A549 (cell line): ENCODE measurements around the gene STX1B. TPM values are rescaled to one million over a fixed set of nuclear protein-coding genes. Genes with fewer than 3 reads are reported as not detected.

Experiments used
- ATAC-seq, 2 experiments: fragments of 200-7000 bp in 1 of 2; fragments of >200 bp in 1 of 2; cut with Nextera tagmentation in 1 of 2; cut with Tn5 transposase in 1 of 2; 3 replicates each; pipeline versions ENCODE4 v1.8.0 to v1.9.1; 2018 to 2020; ENCODE audit warnings: mild to moderate bottlenecking in 1 of 2, moderate library complexity in 1 of 2
- CTCF ChIA-PET: fragments of 300-600 bp; sonication (Branson Sonifier 250); formaldehyde crosslinking; extraction: SDS; loops from one replicate; lab custom pipeline; 2021; ENCODE audit warnings: antibody characterized with exemption, inconsistent platforms; lab: Yijun Ruan, JAX
- POLR2A ChIA-PET: fragments of 350-600 bp; formaldehyde crosslinking; extraction: SDS; loops from one replicate; lab custom pipeline; 2021; ENCODE audit warnings: antibody characterized with exemption, inconsistent platforms; lab: Yijun Ruan, JAX
- DNase-seq, 2 experiments: peaks; one replicate each; pipeline versions ENCODE4 v3.0.0 to v3.0.0-alpha.2; 2011 to 2016; ENCODE audit warnings: low read depth in 1 of 2, low spot score in 1 of 2
- FAIRE-seq: peaks from 2 replicates; lab custom pipeline; 2011; peaks lifted over from hg19 to GRCh38; lab: Jason Lieb, UNC
- H3K27ac ChIP-seq, 2 experiments: fragments of >200 bp; sonication (Bioruptor Twin); formaldehyde crosslinking; 3 replicates each; pipeline ENCODE4 v1.5.1; 2016 to 2017
- H3K4me1 ChIP-seq: fragments of >200 bp; sonication (Bioruptor Twin); formaldehyde crosslinking; 3 replicates; pipeline ENCODE4 v1.6.1; 2016
- H3K4me2 ChIP-seq: fragments of >200 bp; sonication (Bioruptor Twin); formaldehyde crosslinking; 3 replicates; pipeline ENCODE4 v1.6.1; 2016
- H3K4me3 ChIP-seq: fragments of >200 bp; sonication (Bioruptor Twin); formaldehyde crosslinking; 3 replicates; pipeline ENCODE4 v1.5.1; 2016
- H3K9me3 ChIP-seq: fragments of >200 bp; sonication (Bioruptor Twin); formaldehyde crosslinking; 3 replicates; pipeline ENCODE4 v1.6.1; 2016
- ELK1 ChIP-seq: fragments of 150-350 bp; IDR thresholded peaks from 2 replicates; pipeline ENCODE4 v1.6.1; 2014; ENCODE audit warnings: low read depth, mild to moderate bottlenecking, low read length
- FOXS1 ChIP-seq: fragments of 250-450 bp; sonication (Bioruptor Pico); IDR thresholded peaks from 2 replicates; pipeline ENCODE4 v1.5.0; 2020; ENCODE audit warnings: mild to moderate bottlenecking, moderate library complexity
- HEYL ChIP-seq: fragments of 250-450 bp; sonication (Bioruptor Pico); IDR thresholded peaks from 2 replicates; pipeline ENCODE4 v1.8.0; 2021; ENCODE audit warnings: mild to moderate bottlenecking, moderate library complexity
- HOXA7 ChIP-seq: fragments of 250-450 bp; sonication (Bioruptor Pico); IDR thresholded peaks from 2 replicates; pipeline ENCODE4 v1.5.0; 2020; ENCODE audit warnings: mild to moderate bottlenecking, moderate library complexity
- HOXB5 ChIP-seq: fragments of 250-450 bp; sonication (Bioruptor Pico); IDR thresholded peaks from 2 replicates; pipeline ENCODE4 v1.5.0; 2020; ENCODE audit warnings: mild to moderate bottlenecking, moderate library complexity
- JUN ChIP-seq, 2 experiments: fragments of >200 bp; sonication (Bioruptor Twin); formaldehyde crosslinking; IDR thresholded peaks; 2 replicates in 1 of 2; 3 replicates in 1 of 2; pipeline ENCODE4 v1.6.1; 2016 to 2017
- KDM5A ChIP-seq: fragments of 200-600 bp; sonication (generic); IDR thresholded peaks from 2 replicates; pipeline ENCODE4 v1.6.1; 2016; ENCODE audit warnings: antibody characterized with exemption, mild to moderate bottlenecking
- MAFK ChIP-seq: fragments of 450-650 bp; IDR thresholded peaks from 2 replicates; pipeline ENCODE4 v1.6.1; 2014; ENCODE audit not compliant: partially characterized antibody
- NPAS2 ChIP-seq: fragments of 250-450 bp; sonication (Bioruptor Pico); IDR thresholded peaks from 2 replicates; pipeline ENCODE4 v1.8.0; 2022; ENCODE audit warnings: mild to moderate bottlenecking, moderate library complexity, borderline replicate concordance
- NR3C1 ChIP-seq: fragments of >200 bp; sonication (Bioruptor Twin); formaldehyde crosslinking; IDR thresholded peaks from 3 replicates; pipeline ENCODE4 v1.6.1; 2017
- PHF8 ChIP-seq: fragments of 200-600 bp; sonication (generic); IDR thresholded peaks from 2 replicates; pipeline ENCODE4 v1.6.1; 2016; ENCODE audit warnings: low read depth, mild to moderate bottlenecking, antibody characterized with exemption, moderate library complexity, borderline replicate concordance
- POLR2AphosphoS2 ChIP-seq: conservative IDR thresholded peaks from 2 replicates; pipeline ENCODE4 v1.6.1; 2012; ENCODE audit warnings: low read length, improper control_type of control experiment, inconsistent platforms
- RAD21 ChIP-seq, 2 experiments: fragments of >200 bp in 1 of 2; sonication (Bioruptor Twin) in 1 of 2; formaldehyde crosslinking in 1 of 2; IDR thresholded peaks in 1 of 2; conservative IDR thresholded peaks in 1 of 2; 2 replicates in 1 of 2; 3 replicates in 1 of 2; pipeline ENCODE4 v1.6.1; 2012 to 2018; ENCODE audit warnings: inconsistent platforms in 1 of 2
- SREBF2 ChIP-seq: fragments of 450-650 bp; IDR thresholded peaks from 2 replicates; pipeline ENCODE4 v1.6.1; 2014; ENCODE audit warnings: mild to moderate bottlenecking, moderate library complexity
- WGBS: methylation state at CpG from one replicate; pipeline ENCODE4 v1.1.6; 2017; ENCODE audit errors: missing lambda C conversion rate; 5-methylcytosine and 5-hydroxymethylcytosine counted together
- polyA plus RNA-seq, 4 experiments: library from polyadenylated mRNA; depleted of rRNA in 3 of 4; stranded (reverse); fragments of >200 nt; fragmentation: RNase III in 1 of 4; extraction: RNeasy Plus Mini Kit Qiagen cat#74134 plus additional on column Dnase treatment in 1 of 4; gene quantifications; 2 replicates in 3 of 4; 3 replicates in 1 of 4; pipeline ENCODE4 v1.2.3, GENCODE V29; 2011 to 2017

The STX1B gene
- polyA plus RNA-seq, 2 of the 4 experiments (the other 2 are of a cell fraction) = 2.4 to 2.6 TPM

DNA sequence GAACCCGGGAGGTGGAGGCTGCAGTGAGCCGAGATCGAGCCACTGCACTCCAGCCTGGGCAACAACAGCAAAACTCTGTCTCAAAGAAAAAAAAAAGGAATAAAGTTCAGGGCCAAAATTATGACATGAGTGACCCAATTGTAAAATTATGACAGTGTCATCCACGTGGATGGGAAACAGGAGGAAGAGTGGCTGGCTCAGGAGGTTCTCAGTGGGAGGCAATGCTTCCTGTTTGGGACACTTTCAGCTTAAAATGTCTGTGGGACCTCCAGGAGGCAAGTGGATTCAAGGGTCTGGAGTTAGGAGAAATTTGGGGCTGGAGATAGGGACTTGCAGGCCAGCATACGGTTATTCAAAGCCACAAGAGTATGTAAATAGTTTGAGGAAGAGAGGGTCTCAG lies 14.9 kb upstream of the STX1B start:
- no peaks in the 10 kb centered on the region for H3K4me1 ChIP-seq
- H3K9me3 ChIP-seq = no peaks in the 10 kb centered on the region
- 86% methylated on average over 5 of the region's 5 CpGs for WGBS
- POLR2A ChIA-PET = no interaction called here
- no peak overlapping the region for H3K4me3 ChIP-seq
- CTCF ChIA-PET = interaction anchor here (2.0 kb wide), 2 partner anchors 40 to 132 kb away, joined by 5 to 8 read pairs; partner anchors contain the start of gene HSD3B7
- no peak for TF ChIP-seq RAD21 (conservative IDR thresholded peaks at IDR 0.05 in 1 of 2, IDR thresholded peaks at IDR 0.05 in 1 of 2)
- no peak for ATAC-seq
- no peak overlapping the region for H3K27ac ChIP-seq
- DNase-seq = no peak
- H3K4me2 ChIP-seq = no peak overlapping the region
- FAIRE-seq = no peak

- Histone ChIP-seq H3K4me2 (no peak overlapping the region), H3K4me1 (no peaks in the 10 kb centered on the region), H3K4me3 (no peak overlapping the region), H3K27ac (no peak overlapping the region), H3K9me3 (no peaks in the 10 kb centered on the region)
- 54% methylated on average over 6 of the region's 6 CpGs for WGBS
- DNase-seq (no peak), FAIRE-seq (no peak), ATAC-seq (no peak)
- CTCF ChIA-PET = interaction anchor here (0.6 kb wide), 2 partner anchors 46 to 294 kb away, joined by 3 to 4 read pairs; no protein-coding TSS in a partner anchor
- POLR2A ChIA-PET = no interaction called here
- TF ChIP-seq NPAS2 (CRISPR knock-in tag) = no peak
- no peak for TF ChIP-seq NR3C1
- TF ChIP-seq MAFK = no peak
- TF ChIP-seq FOXS1 (CRISPR knock-in tag) = no peak
- no peak for TF ChIP-seq HOXB5 (CRISPR knock-in tag)
- no peak for TF ChIP-seq JUN (IDR thresholded peaks at IDR 0.05)
- no peak for TF ChIP-seq HEYL
- TF ChIP-seq SREBF2 = no peak
- TF ChIP-seq KDM5A = no peak
- no peak for TF ChIP-seq HOXA7
- no peak for TF ChIP-seq PHF8
Observed at GRCh38 chr16:31023627-31024226, 13.3 kb upstream of the STX1B start.

- H3K9me3 ChIP-seq = no peaks in the 10 kb centered on the region
- H3K27ac ChIP-seq = no peak overlapping the region
- H3K4me3 ChIP-seq = no peak overlapping the region
- FAIRE-seq (no peak), ATAC-seq (no peak), DNase-seq (no peak)
- no peaks in the 10 kb centered on the region for H3K4me1 ChIP-seq
- WGBS = 91% methylated on average over 4 of the region's 4 CpGs
- H3K4me2 ChIP-seq = no peak overlapping the region
- CTCF ChIA-PET = interaction anchor here (0.6 to 1.4 kb wide), 7 partner anchors 24 to 419 kb away, joined by 3 to 4 read pairs (median 3); partner anchors contain the start of gene ZNF843
- POLR2A ChIA-PET = interaction anchor here (0.6 kb wide), 1 partner anchor 24 kb away, joined by 3 read pairs; no protein-coding TSS in a partner anchor
- no peak for TF ChIP-seq SREBF2
Observed at GRCh38 chr16:31023252-31023602, 12.8 kb upstream of the STX1B start.

GRCh38 chr16:31022544-31023251 lies 12.3 kb upstream of the STX1B start:
- ChIA-PET POLR2A (interaction anchor here (0.6 kb wide), 1 partner anchor 24 kb away, joined by 3 read pairs; no protein-coding TSS in a partner anchor), CTCF (interaction anchor here (0.6 to 1.4 kb wide), 5 partner anchors 23 to 420 kb away, joined by 3 read pairs; partner anchors contain the start of gene ZNF843)
- no peak overlapping the region for H3K27ac ChIP-seq
- H3K4me2 ChIP-seq = no peak overlapping the region
- 78% methylated on average over 12 of the region's 12 CpGs for WGBS
- DNase-seq = no peak
- no peaks in the 10 kb centered on the region for H3K4me1 ChIP-seq
- no peak for ATAC-seq
- FAIRE-seq = no peak
- H3K9me3 ChIP-seq = no peaks in the 10 kb centered on the region
- TF ChIP-seq ELK1 (no peak), POLR2AphosphoS2 (no peak), NR3C1 (no peak)
- no peak overlapping the region for H3K4me3 ChIP-seq
